Endothelial cell of umbilical vein (primary cell): ENCODE data around the gene NOXRED1.

Source experiments
- EZH2 ChIP-seq: IDR thresholded peaks from 2 replicates; pipeline ENCODE4 v1.6.1; 2012; ENCODE audit warnings: borderline replicate concordance, low read depth, mild to moderate bottlenecking, moderate library complexity, low read length, inconsistent platforms; ENCODE audit not compliant: severe bottlenecking
- MYC ChIP-seq: IDR thresholded peaks from one replicate; pipeline ENCODE4 v1.6.1; 2011; ENCODE audit warnings: mild to moderate bottlenecking, low read depth, low read length
- TF ChIP-seq, protein P1 (sequence below), 2 donors: IDR thresholded peaks; 1 replicate in 1 of 2; 2 replicates in 1 of 2; pipeline ENCODE4 v1.5.1; 2011; ENCODE audit warnings: low read length in 2 of 2, mild to moderate bottlenecking in 2 of 2, moderate library complexity in 2 of 2, control low read depth in 1 of 2, inconsistent platforms in 1 of 2, low read depth in 1 of 2; ENCODE audit not compliant: insufficient read depth in 1 of 2; ENCODE audit errors: extremely low read depth in 1 of 2

DNA sequence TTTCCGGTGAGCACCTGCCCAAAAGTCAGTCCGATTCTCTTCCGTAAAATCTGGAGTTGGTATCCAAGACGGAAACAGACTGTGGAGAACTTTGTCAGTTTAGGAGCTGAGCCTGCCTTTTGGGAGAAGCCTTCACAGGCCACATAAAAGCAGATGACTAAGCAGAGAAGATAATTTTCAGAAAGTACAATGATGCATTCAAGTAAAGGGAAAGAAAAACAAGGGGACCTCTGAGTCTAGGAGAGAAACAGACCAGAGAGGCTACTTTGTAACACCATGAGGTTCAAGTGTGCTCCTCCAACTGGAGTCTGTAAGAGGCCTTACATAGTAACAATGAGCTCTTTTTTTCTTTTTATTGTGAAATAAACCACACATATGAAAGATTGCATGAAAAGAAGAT lies 67.5 kb downstream of the NOXRED1 start:
- TF ChIP-seq, protein P1, sequence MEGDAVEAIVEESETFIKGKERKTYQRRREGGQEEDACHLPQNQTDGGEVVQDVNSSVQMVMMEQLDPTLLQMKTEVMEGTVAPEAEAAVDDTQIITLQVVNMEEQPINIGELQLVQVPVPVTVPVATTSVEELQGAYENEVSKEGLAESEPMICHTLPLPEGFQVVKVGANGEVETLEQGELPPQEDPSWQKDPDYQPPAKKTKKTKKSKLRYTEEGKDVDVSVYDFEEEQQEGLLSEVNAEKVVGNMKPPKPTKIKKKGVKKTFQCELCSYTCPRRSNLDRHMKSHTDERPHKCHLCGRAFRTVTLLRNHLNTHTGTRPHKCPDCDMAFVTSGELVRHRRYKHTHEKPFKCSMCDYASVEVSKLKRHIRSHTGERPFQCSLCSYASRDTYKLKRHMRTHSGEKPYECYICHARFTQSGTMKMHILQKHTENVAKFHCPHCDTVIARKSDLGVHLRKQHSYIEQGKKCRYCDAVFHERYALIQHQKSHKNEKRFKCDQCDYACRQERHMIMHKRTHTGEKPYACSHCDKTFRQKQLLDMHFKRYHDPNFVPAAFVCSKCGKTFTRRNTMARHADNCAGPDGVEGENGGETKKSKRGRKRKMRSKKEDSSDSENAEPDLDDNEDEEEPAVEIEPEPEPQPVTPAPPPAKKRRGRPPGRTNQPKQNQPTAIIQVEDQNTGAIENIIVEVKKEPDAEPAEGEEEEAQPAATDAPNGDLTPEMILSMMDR (IDR thresholded peaks at IDR 0.05; ENCODE audit: extremely low read depth in 1 of 2, insufficient read depth in 1 of 2, low read depth in 1 of 2, low read length in 2 of 2), result no peak
- TF ChIP-seq EZH2 (no peak), MYC (no peak)
